HepG2 (cell line): ENCODE measurements around the gene CFAP119. TPM values are rescaled to one million over a fixed set of nuclear protein-coding genes. Genes with fewer than 3 reads are reported as not detected.

Source experiments
- ATAC-seq: fragments of 200-7000 bp; cut with Tn5 transposase; 3 replicates; pipeline ENCODE4 v1.9.1; 2020; ENCODE audit warnings: mild to moderate bottlenecking, moderate library complexity
- BruUV-seq: library from RNA; stranded (reverse); fragments of 400-500 nt; replicated peaks from 2 replicates; lab custom pipeline; 2021; lab: Mats Ljungman, UMichigan
- CTCF ChIA-PET: fragments of 300-600 bp; formaldehyde crosslinking; extraction: SDS; loops from one replicate; lab custom pipeline; 2021; ENCODE audit warnings: low total read pairs, inconsistent platforms, low intra/inter-chr PET ratio; lab: Yijun Ruan, JAX
- POLR2A ChIA-PET: fragments of 350-600 bp; sonication (Branson Sonifier 250); formaldehyde crosslinking; loops from one replicate; lab custom pipeline; 2020; ENCODE audit warnings: antibody characterized with exemption, inconsistent platforms; lab: Yijun Ruan, JAX
- DNase-seq: peaks from one replicate; pipeline ENCODE4 v3.0.0-alpha.2; 2015; ENCODE audit warnings: low spot score
- FAIRE-seq: peaks from 3 replicates; lab custom pipeline; 2011; peaks lifted over from hg19 to GRCh38; lab: Jason Lieb, UNC
- H2AFZ ChIP-seq: one replicate; pipeline ENCODE4 v1.6.1; 2011; ENCODE audit warnings: low read length, inconsistent platforms
- H3K27ac ChIP-seq: fragments of 300-600 bp; 3 replicates; pipeline ENCODE4 v1.8.0; 2011; ENCODE audit warnings: mixed run types, mild to moderate bottlenecking, mixed read lengths, low read length, inconsistent platforms; ENCODE audit not compliant: insufficient read depth; ENCODE audit errors: extremely low read length
- H3K27me3 ChIP-seq, 2 experiments: fragments of 200-600 bp in 1 of 2; 2 replicates in 1 of 2; 3 replicates in 1 of 2; pipeline versions ENCODE4 v1.6.0 to v1.8.0; 2011; ENCODE audit warnings: low read length in 2 of 2, mild to moderate bottlenecking in 2 of 2, moderate library complexity in 2 of 2, inconsistent platforms in 1 of 2; ENCODE audit not compliant: insufficient read depth in 2 of 2, control insufficient read depth in 1 of 2
- H3K36me3 ChIP-seq, 2 experiments: fragments of 200-600 bp in 1 of 2; replicated peaks in 1 of 2; 2 replicates in 1 of 2; 3 replicates in 1 of 2; pipeline versions ENCODE4 v1.5.1 to v1.8.0; 2011; ENCODE audit warnings: low read length in 2 of 2, inconsistent platforms in 1 of 2; ENCODE audit not compliant: insufficient read depth in 2 of 2, control insufficient read depth in 1 of 2
- H3K4me1 ChIP-seq: 2 replicates; pipeline ENCODE4 v1.5.1; 2012; ENCODE audit warnings: low read length, inconsistent platforms; ENCODE audit not compliant: insufficient read depth
- H3K4me2 ChIP-seq: 2 replicates; pipeline ENCODE4 v1.6.0; 2011; ENCODE audit warnings: low read depth, low read length, inconsistent platforms
- H3K4me3 ChIP-seq, 3 experiments: fragments of 200-600 bp in 1 of 3; sonication (generic), shearing (Covaris generic) in 1 of 3; replicated peaks in 1 of 3; 2 replicates each; pipeline ENCODE4 v1.5.1; 2011 to 2016; ENCODE audit warnings: low read length in 3 of 3, inconsistent platforms in 2 of 3, low read depth in 2 of 3, mild to moderate bottlenecking in 2 of 3, control low read depth in 1 of 3, mixed read lengths in 1 of 3; ENCODE audit not compliant: insufficient read depth in 1 of 3
- H3K79me2 ChIP-seq: one replicate; pipeline ENCODE4 v1.6.1; 2011; ENCODE audit warnings: low read length, inconsistent platforms; ENCODE audit not compliant: insufficient read depth
- H3K9ac ChIP-seq: 2 replicates; pipeline ENCODE4 v1.6.0; 2011; ENCODE audit warnings: mild to moderate bottlenecking, low read depth, low read length, inconsistent platforms; ENCODE audit not compliant: insufficient read depth
- H3K9me3 ChIP-seq: 2 replicates; pipeline ENCODE4 v1.5.1; 2012; ENCODE audit warnings: mild to moderate bottlenecking, low read length
- H4K20me1 ChIP-seq: 2 replicates; pipeline ENCODE4 v1.6.0; 2011; ENCODE audit warnings: inconsistent platforms, mild to moderate bottlenecking, low read length, moderate library complexity; ENCODE audit not compliant: insufficient read depth
- POLR2G ChIP-seq: fragments of 200-400 bp; formaldehyde crosslinking; IDR thresholded peaks from 2 replicates; pipeline ENCODE4 v1.6.1; 2018; ENCODE audit warnings: mild to moderate bottlenecking, low read depth, low read length, moderate library complexity
- PRDM10 ChIP-seq: sonication (generic); formaldehyde crosslinking; IDR thresholded peaks from 2 replicates; pipeline ENCODE4 v1.4.0; 2020; ENCODE audit warnings: low read depth, missing genetic modification reagents
- RBM22 ChIP-seq: fragments of 200-400 bp; formaldehyde crosslinking; optimal IDR thresholded peaks from 2 replicates; pipeline ENCODE3; 2017; ENCODE audit warnings: mild to moderate bottlenecking, low read length, moderate library complexity
- ZBTB40 ChIP-seq, 2 experiments: fragments of 450-650 bp in 1 of 2; sonication (generic) in 1 of 2; formaldehyde crosslinking in 1 of 2; IDR thresholded peaks; 2 replicates each; pipeline versions ENCODE4 v1.6.1 to v1.8.0; 2016 to 2022; ENCODE audit warnings: antibody characterized with exemption in 1 of 2, mild to moderate bottlenecking in 1 of 2, missing genetic modification reagents in 1 of 2
- ZFP36 ChIP-seq: fragments of 150-350 bp; IDR thresholded peaks from 2 replicates; pipeline ENCODE4 v1.6.1; 2018; ENCODE audit warnings: borderline replicate concordance, low read length, low read depth; ENCODE audit not compliant: partially characterized antibody
- ZNF33B ChIP-seq: sonication (generic); formaldehyde crosslinking; IDR thresholded peaks from 2 replicates; pipeline ENCODE4 v1.5.1; 2020; ENCODE audit warnings: mild to moderate bottlenecking, missing genetic modification reagents
- WGBS: methylation state at CpG from one replicate; pipeline ENCODE4 v1.1.6; 2017; ENCODE audit warnings: low lambda C conversion rate; 5-methylcytosine and 5-hydroxymethylcytosine counted together
- in situ Hi-C: cut with HindIII; loops from 2 replicates; pipeline ENCODE4 v1.10.0; 2017; ENCODE audit warnings: low pct_unique_long_range_greater_than_20kb; ENCODE audit not compliant: extremely low pct_ligation_motif_present
- intact Hi-C: fragments of 100-400 bp; cut with micrococcal nuclease; formaldehyde crosslinking; loops from one replicate; pipeline ENCODE4 v1.10.0; 2022; ENCODE audit not compliant: unreplicated experiment
- polyA plus RNA-seq, 8 experiments: library from polyadenylated mRNA; depleted of rRNA in 3 of 8; stranded (reverse) in 7 of 8; unstranded in 1 of 8; fragments of >200 nt; fragmentation: Illumina TruSeq in 4 of 8; extraction: Trizol in 4 of 8; gene quantifications; 2 replicates each; pipeline versions ENCODE4 v1.2.1 to v1.2.3, GENCODE V29; 2011 to 2016; ENCODE audit warnings: low read depth in 4 of 8, missing spikeins in 1 of 8, mixed read lengths in 1 of 8; ENCODE audit not compliant: insufficient read depth in 1 of 8
- total RNA-seq, 5 experiments: library from RNA; depleted of rRNA; stranded (reverse); fragments of >200 nt; fragmentation: Illumina TruSeq; extraction: Trizol; gene quantifications; 2 replicates each; pipeline ENCODE4 v1.2.3, GENCODE V29; 2016; ENCODE audit warnings: low read depth in 1 of 5

The CFAP119 gene
- total and polyA plus RNA-seq, 2 of the 13 experiments (the other 11 are each of a cell fraction or from before 2014, with no cell fraction given) = 6.4 TPM

- POLR2A ChIA-PET = interaction anchor here (0.9 kb wide), 1 partner anchor 15 kb away, joined by 3 read pairs; no protein-coding TSS in a partner anchor
These were observed 36.5 kb downstream of the CFAP119 start for GRCh38 chr16:30725418-30725792.

More at GRCh38 chr16:30725418-30725792, 36.5 kb downstream of the CFAP119 start:
- no peak overlapping the region for H3K4me2 ChIP-seq
- H4K20me1 ChIP-seq = no peaks in the 10 kb centered on the region; the same call in 1 of the 2 replicates
- H3K9ac ChIP-seq = no peak overlapping the region
- CTCF ChIA-PET = no interaction called here
- no TSS peak for BruUV-seq
- no peak overlapping the region for H3K4me3 ChIP-seq
- FAIRE-seq = no peak
- in situ Hi-C loops = no loop called here
- H3K27ac ChIP-seq = no peak overlapping the region
- no peaks in the 10 kb centered on the region for H3K9me3 ChIP-seq
- intact Hi-C loops = no loop called here
- DNase-seq = no peak
- no peaks in the 10 kb centered on the region for H3K4me1 ChIP-seq
- no peak overlapping the region for H2AFZ ChIP-seq
- 91% methylated on average over 3 of the region's 3 CpGs for WGBS
- H3K79me2 ChIP-seq = no peaks in the 10 kb centered on the region
- peaks cover 67 to 83% of the 10 kb centered on the region in 2 experiments for H3K36me3 ChIP-seq
- TF ChIP-seq RBM22 = peak; percentile 77
- peak; percentile 49; the same call in 1 of the 2 replicates for TF ChIP-seq POLR2G
- TF ChIP-seq PRDM10 (CRISPR knock-in tag) = no peak
- TF ChIP-seq ZFP36 = no peak
- no peak for TF ChIP-seq ZBTB40 (IDR thresholded peaks at IDR 0.05)
- TF ChIP-seq ZBTB40 (CRISPR knock-in tag; IDR thresholded peaks at IDR 0.05) = no peak
- no peak for TF ChIP-seq ZNF33B (CRISPR knock-in tag)
- H3K27me3 ChIP-seq = no peaks in the 10 kb centered on the region
- ATAC-seq = no peak
